Transverse colon (tissue), 4 donors: Measurements from ENCODE around the gene EFNA5. TPM values are rescaled to one million over a fixed set of nuclear protein-coding genes. Genes with fewer than 3 reads are reported as not detected.

Source experiments
- DNase-seq: peaks from one replicate; pipeline ENCODE4 v3.0.0-alpha.2; 2019
- H3K27ac ChIP-seq, 4 donors: fragments of 200-600 bp; sonication (generic); 2 replicates each; pipeline ENCODE4 v1.5.1; 2016 to 2018; ENCODE audit warnings: inconsistent platforms in 4 of 4
- H3K27me3 ChIP-seq: fragments of 200-600 bp; sonication (generic); 2 replicates; pipeline ENCODE4 v1.5.1; 2017; ENCODE audit warnings: inconsistent platforms
- H3K36me3 ChIP-seq, 4 donors: fragments of 200-600 bp; sonication (generic); 2 replicates each; pipeline ENCODE4 v1.5.1; 2017 to 2019; ENCODE audit warnings: inconsistent platforms in 4 of 4
- H3K4me1 ChIP-seq, 4 donors: fragments of 200-600 bp; sonication (generic); 2 replicates each; pipeline ENCODE4 v1.5.1; 2017 to 2020; ENCODE audit warnings: inconsistent platforms in 4 of 4
- H3K4me3 ChIP-seq, 4 donors: fragments of 200-600 bp; sonication (generic); 1 replicate in 1 of 4; 2 replicates in 3 of 4; pipeline versions ENCODE4 v1.5.1 to v1.6.1; 2017 to 2019; ENCODE audit warnings: inconsistent platforms in 4 of 4
- H3K9me3 ChIP-seq, 2 donors: fragments of 200-600 bp; sonication (generic); 2 replicates each; pipeline ENCODE4 v1.5.1; 2017 to 2019; ENCODE audit warnings: inconsistent platforms in 2 of 2
- CTCF ChIP-seq, 5 experiments: fragments of 200-600 bp in 3 of 5; fragments of 450-650 bp in 2 of 5; sonication (generic) in 3 of 5; IDR thresholded peaks; 1 replicate in 2 of 5; 2 replicates in 3 of 5; pipeline ENCODE4 v1.5.1; 2016 to 2017; ENCODE audit warnings: antibody characterized with exemption in 5 of 5, inconsistent platforms in 3 of 5, mild to moderate bottlenecking in 2 of 5, moderate library complexity in 1 of 5
- EP300 ChIP-seq: sonication (generic); formaldehyde crosslinking; IDR thresholded peaks from one replicate; pipeline ENCODE4 v1.6.1; 2017; ENCODE audit warnings: antibody characterized with exemption, low read depth
- POLR2A ChIP-seq: fragments of 450-650 bp; IDR thresholded peaks from one replicate; pipeline ENCODE4 v1.6.1; 2016; ENCODE audit warnings: antibody characterized with exemption, mild to moderate bottlenecking, moderate library complexity
- POLR2AphosphoS5 ChIP-seq, 3 donors: sonication (generic); formaldehyde crosslinking; IDR thresholded peaks; one replicate each; pipeline ENCODE4 v1.6.1; 2016; ENCODE audit warnings: antibody characterized with exemption in 3 of 3
- WGBS, 2 donors: methylation state at CpG; one replicate each; pipeline ENCODE4 v1.1.5; 2018; ENCODE audit warnings: low coverage in 1 of 2; 5-methylcytosine and 5-hydroxymethylcytosine counted together
- in situ Hi-C, 4 donors: fragments of 200-750 bp; cut with MboI; loops; one replicate each; pipeline versions ENCODE4 v1.15.0 to v1.15.1; 2017; ENCODE audit warnings: low sequenced_read_pairs in 3 of 4, low pct_ligation_motif_present in 1 of 4, low pct_unique_long_range_greater_than_20kb in 1 of 4
- intact Hi-C: fragments of 100-400 bp; cut with DNase I; formaldehyde crosslinking; loops from one replicate; pipeline ENCODE4 v1.15.1; 2023; ENCODE audit warnings: low total_unique reads
- total RNA-seq, 4 donors: library from RNA; depleted of rRNA; stranded (reverse); fragments of >200 nt; gene quantifications; one replicate each; pipeline ENCODE4 v1.1.0, GENCODE V29; 2016

EFNA5 gene
- total RNA-seq, 4 donors from 2014 or later, result 1.5 to 18.2 (median 12.1) TPM

- no peak overlapping the region for H3K27ac ChIP-seq
- no peak for DNase-seq
- intact Hi-C loops (no loop called here), in situ Hi-C loops (no loop called here)
- H3K4me3 ChIP-seq, result no peak overlapping the region
- TF ChIP-seq EP300 (no peak), CTCF (IDR thresholded peaks at IDR 0.05) (no peak), POLR2AphosphoS5 (IDR thresholded peaks at IDR 0.05) (no peak)
- H3K27me3 ChIP-seq, result no peaks in the 10 kb centered on the region
- H3K9me3 ChIP-seq, result no peaks in the 10 kb centered on the region
- H3K36me3 ChIP-seq, result no peaks in the 10 kb centered on the region
- 73 to 85% methylated on average over 2 of the region's 2 CpGs for WGBS, 2 donors
- H3K4me1 ChIP-seq, result no peaks in the 10 kb centered on the region
These were observed 27.5 kb upstream of the EFNA5 start for GRCh38 chr5:107698286-107698685.

- DNase-seq, result no peak
- Histone ChIP-seq H3K4me3 (no peak overlapping the region), H3K27ac (no peak overlapping the region), H3K9me3 (peaks cover 0 to 6% of the 10 kb centered on the region in 2 donors), H3K27me3 (no peaks in the 10 kb centered on the region), H3K4me1 (no peaks in the 10 kb centered on the region), H3K36me3 (no peaks in the 10 kb centered on the region)
- intact Hi-C loops (no loop called here), in situ Hi-C loops (no loop called here)
- WGBS, 2 donors, result 72% methylated on average over 4 of the region's 4 CpGs; no CpG with 5 or more reads in 1 of the 2 donors
- no peak for TF ChIP-seq EP300
- no peak for TF ChIP-seq POLR2A
- TF ChIP-seq POLR2AphosphoS5 (IDR thresholded peaks at IDR 0.05), result no peak
- TF ChIP-seq CTCF (IDR thresholded peaks at IDR 0.05), result no peak
These were observed 25.8 kb upstream of the EFNA5 start for GRCh38 chr5:107696498-107696897.

- Histone ChIP-seq H3K27me3 (no peaks in the 10 kb centered on the region), H3K4me1 (no peaks in the 10 kb centered on the region), H3K27ac (no peak overlapping the region), H3K9me3 (peaks cover 0 to 6% of the 10 kb centered on the region in 2 donors), H3K4me3 (no peak overlapping the region), H3K36me3 (no peaks in the 10 kb centered on the region)
- no peak for DNase-seq
- in situ Hi-C loops (no loop called here), intact Hi-C loops (no loop called here)
- WGBS, 2 donors, result 77 to 84% methylated on average over 4 of the region's 4 CpGs
- TF ChIP-seq POLR2A (no peak), CTCF (IDR thresholded peaks at IDR 0.05) (no peak), POLR2AphosphoS5 (IDR thresholded peaks at IDR 0.05) (no peak), EP300 (no peak)
These were observed 25.3 kb upstream of the EFNA5 start for GRCh38 chr5:107696080-107696479.

- H3K27me3 ChIP-seq, result no peaks in the 10 kb centered on the region
- no peaks in the 10 kb centered on the region for H3K4me1 ChIP-seq
- no peak overlapping the region for H3K4me3 ChIP-seq
- 97% methylated on average over 3 of the region's 3 CpGs; no CpG with 5 or more reads in 1 of the 2 donors for WGBS, 2 donors
- intact Hi-C loops, result no loop called here
- DNase-seq, result no peak
- H3K27ac ChIP-seq, result no peak overlapping the region
- H3K9me3 ChIP-seq, result peaks cover 0 to 12% of the 10 kb centered on the region in 2 donors
- in situ Hi-C loops, result no loop called here
- TF ChIP-seq CTCF (IDR thresholded peaks at IDR 0.05), result no peak
- no peak for TF ChIP-seq POLR2AphosphoS5 (IDR thresholded peaks at IDR 0.05)
- no peak for TF ChIP-seq EP300
- no peak for TF ChIP-seq POLR2A
- no peaks in the 10 kb centered on the region for H3K36me3 ChIP-seq
These were observed 17.2 kb upstream of the EFNA5 start for GRCh38 chr5:107687937-107688336.
